AG04449 (cell line): ENCODE measurements around the gene RNF227.

Experiments used
- CTCF ChIA-PET: fragments of 350-600 bp; formaldehyde crosslinking; extraction: SDS; loops from one replicate; lab custom pipeline; 2021; ENCODE audit warnings: antibody characterized with exemption; lab: Yijun Ruan, JAX
- POLR2A ChIA-PET: fragments of 400-600, 350-600 bp; formaldehyde crosslinking; extraction: SDS; loops from one replicate; lab custom pipeline; 2020; ENCODE audit warnings: antibody characterized with exemption, inconsistent platforms; lab: Yijun Ruan, JAX
- DNase-seq: peaks from one replicate; pipeline ENCODE4 v3.0.0-alpha.2; 2010; ENCODE audit warnings: low read depth, low spot score
- H3K4me3 ChIP-seq: 2 replicates; pipeline ENCODE4 v1.5.1; 2011; ENCODE audit warnings: low read depth, mild to moderate bottlenecking, control low read depth, low read length
- CTCF ChIP-seq: IDR thresholded peaks from one replicate; pipeline ENCODE4 v1.5.1; 2011; ENCODE audit warnings: mild to moderate bottlenecking, moderate library complexity, low read length, control low read depth, inconsistent platforms; ENCODE audit not compliant: insufficient read depth; ENCODE audit errors: missing control alignments

RNF227 gene

GRCh38 chr17:7922269-7922844 is 6.3 kb upstream of the RNF227 start:
- POLR2A ChIA-PET, result interaction anchor here (0.6 kb wide), 1 partner anchor 77 kb away, joined by 3 read pairs; no protein-coding TSS in a partner anchor
- CTCF ChIA-PET, result interaction anchor here (0.9 to 2.5 kb wide), 8 partner anchors 49 to 135 kb away, joined by 3 to 9 read pairs (median 4); no protein-coding TSS in a partner anchor
- TF ChIP-seq CTCF, result no peak
- H3K4me3 ChIP-seq, result peak overlapping the region; percentile 52
- DNase-seq, result no peak

GRCh38 chr17:7916808-7917207 is 719 bp upstream of the RNF227 start:
- POLR2A ChIA-PET, result interaction anchor here (0.7 to 2.5 kb wide), 7 partner anchors 10 to 230 kb away, joined by 3 to 23 read pairs (median 5); partner anchors contain the start of genes CHD3, CNTROB, KCNAB3 and NAA38
- CTCF ChIA-PET, result interaction anchor here (0.8 to 24.3 kb wide), 13 partner anchors 9 to 174 kb away, joined by 3 to 499 read pairs (median 5); partner anchors contain the start of genes CNTROB and TRAPPC1
- no peak for TF ChIP-seq CTCF
- peak; percentile 36 for DNase-seq
- H3K4me3 ChIP-seq, result no peak overlapping the region

- TF ChIP-seq CTCF, result no peak
- peak overlapping the region; percentile 70 for H3K4me3 ChIP-seq
- DNase-seq, result no peak
- POLR2A ChIA-PET, result interaction anchor here (1.0 to 2.5 kb wide), 9 partner anchors 11 to 229 kb away, joined by 3 to 23 read pairs (median 5); partner anchors contain the start of genes CHD3, CNTROB, KCNAB3 and NAA38
- CTCF ChIA-PET, result interaction anchor here (0.8 to 24.3 kb wide), 14 partner anchors 8 to 173 kb away, joined by 3 to 499 read pairs (median 4); partner anchors contain the start of genes CNTROB and TRAPPC1
Measured at GRCh38 chr17:7916385-7916682, 245 bp upstream of the RNF227 start.

- ChIA-PET POLR2A (interaction anchor here (0.6 to 2.5 kb wide), 7 partner anchors 12 to 75 kb away, joined by 4 to 23 read pairs (median 5); partner anchors contain the start of genes CNTROB, KCNAB3, NAA38 and TRAPPC1), CTCF (interaction anchor here (0.6 to 24.3 kb wide), 11 partner anchors 15 to 172 kb away, joined by 3 to 499 read pairs (median 4); no protein-coding TSS in a partner anchor)
- peak overlapping the region; percentile 70 for H3K4me3 ChIP-seq
- no peak for TF ChIP-seq CTCF
- DNase-seq, result no peak
Measured at GRCh38 chr17:7915179-7915610, 894 bp downstream of the RNF227 start.

DNA sequence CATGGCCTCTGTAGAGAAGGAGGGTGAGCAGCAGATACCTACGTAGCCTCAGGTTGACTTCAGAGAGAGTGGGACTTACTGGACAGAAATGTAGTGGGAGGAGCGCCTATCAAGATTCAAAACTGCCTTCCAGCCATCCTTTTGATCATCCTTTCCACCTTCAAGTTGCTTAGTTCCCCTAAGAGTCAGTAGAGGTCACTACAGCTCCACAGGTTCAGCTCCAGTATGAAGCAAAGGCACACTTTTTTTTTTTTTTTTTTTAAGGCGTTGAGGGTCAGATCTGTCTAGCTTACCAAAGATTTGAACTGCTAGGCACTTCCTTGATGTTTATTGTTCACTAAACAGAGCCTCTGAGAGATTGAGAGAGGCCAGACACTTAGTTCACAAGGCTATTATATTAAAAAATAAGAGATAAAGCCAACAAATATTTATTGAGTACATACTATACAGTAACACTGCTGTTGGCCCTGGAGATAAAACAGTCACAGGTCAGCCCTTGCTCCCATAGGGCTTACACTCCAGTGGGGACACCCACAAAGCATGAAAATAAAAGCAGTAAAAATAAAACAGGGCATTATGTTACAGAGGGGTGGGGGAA is 3.1 kb downstream of the RNF227 start:
- ChIA-PET CTCF (interaction anchor here (0.6 to 24.3 kb wide), 25 partner anchors 10 to 268 kb away, joined by 3 to 499 read pairs (median 5); partner anchors contain the start of genes CNTROB, KCNAB3 and TRAPPC1), POLR2A (interaction anchor here (1.6 kb wide), 1 partner anchor 77 kb away, joined by 7 read pairs; no protein-coding TSS in a partner anchor)
- TF ChIP-seq CTCF, result peak; percentile 57
- H3K4me3 ChIP-seq, result no peak overlapping the region
- DNase-seq, result no peak
